NCI-H1105 (cell line): Measurements from ENCODE around the gene IPO11.
"Not testable (repeated sequence)": the region's sequence is repeated elsewhere in the genome, so short reads cannot be mapped to it uniquely, and the experiment has no call there.

Experiments used
- DNase-seq: peaks from one replicate; lab custom pipeline; 2025; lab: John Stamatoyannopoulos, UW

Gene IPO11

GRCh38 chr5:62514510-62515119 lies 102.1 kb downstream of the IPO11 start:
- no peak for DNase-seq

GRCh38 chr5:62520812-62521211 lies 108.2 kb downstream of the IPO11 start:
- not testable (repeated sequence) for DNase-seq

DNA sequence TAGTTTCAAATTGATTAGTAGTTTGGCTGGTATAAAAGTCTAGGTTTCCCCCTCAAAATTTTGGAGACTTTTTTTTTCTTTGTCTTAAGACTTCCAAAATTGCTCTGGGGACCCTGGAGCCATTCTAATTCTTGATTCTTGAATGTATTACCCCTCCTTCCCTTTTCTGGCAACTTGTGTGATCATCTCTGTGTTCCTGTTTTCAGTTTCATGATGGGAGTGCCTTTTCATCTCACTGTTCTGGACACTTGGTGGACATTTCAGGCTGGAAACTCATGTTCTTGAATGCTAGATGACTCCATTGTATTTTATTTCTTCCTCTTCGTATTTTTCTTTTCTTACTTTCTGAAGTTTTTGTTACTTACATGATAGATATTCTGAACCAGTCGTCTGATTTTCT lies 108.8 kb downstream of the IPO11 start:
- no peak for DNase-seq

DNA sequence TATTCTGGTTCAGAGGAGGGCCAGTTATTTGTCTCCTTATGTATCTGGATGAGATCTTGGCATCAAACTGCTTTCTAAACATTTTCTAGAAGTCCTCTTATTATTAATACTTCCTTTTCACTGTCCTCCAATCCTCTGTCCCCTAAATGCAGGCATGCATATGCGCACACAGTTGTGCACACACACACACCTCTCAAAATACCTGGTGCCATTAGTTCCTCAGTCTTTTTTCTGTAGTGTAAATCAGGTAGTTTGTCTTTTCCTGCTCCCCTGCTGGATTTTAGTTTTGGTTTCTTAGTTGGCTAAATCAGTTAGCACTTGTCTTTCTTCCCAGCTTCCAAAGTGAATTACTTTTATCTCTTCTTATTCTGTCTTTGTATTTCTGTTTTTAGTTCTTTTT lies 110.2 kb downstream of the IPO11 start:
- no peak for DNase-seq

- DNase-seq = no peak
These were observed 121.0 kb downstream of the IPO11 start for GRCh38 chr5:62533597-62533996.

GRCh38 chr5:62534461-62535236 lies 122.1 kb downstream of the IPO11 start:
- no peak for DNase-seq

- no peak for DNase-seq
These were observed 123.7 kb downstream of the IPO11 start for GRCh38 chr5:62536232-62536631.

DNA sequence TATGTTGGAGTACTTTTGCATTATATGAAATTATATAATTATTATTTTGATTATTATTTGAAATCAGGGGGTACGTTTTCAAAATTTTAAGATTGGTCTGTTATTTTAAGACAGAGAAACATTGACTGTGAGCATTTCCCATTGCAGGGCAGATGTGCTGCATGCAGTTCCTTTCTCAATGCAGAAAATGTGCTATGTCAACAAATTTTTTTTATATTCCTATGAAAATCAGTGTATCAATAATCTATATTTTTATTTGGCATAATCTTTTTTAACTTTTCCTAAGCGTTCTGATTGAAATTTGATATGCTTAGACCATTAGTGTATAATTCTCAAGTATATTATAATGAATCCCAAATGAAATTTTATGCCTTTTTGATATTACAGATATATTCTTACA lies 124.2 kb downstream of the IPO11 start:
- no peak for DNase-seq

DNA sequence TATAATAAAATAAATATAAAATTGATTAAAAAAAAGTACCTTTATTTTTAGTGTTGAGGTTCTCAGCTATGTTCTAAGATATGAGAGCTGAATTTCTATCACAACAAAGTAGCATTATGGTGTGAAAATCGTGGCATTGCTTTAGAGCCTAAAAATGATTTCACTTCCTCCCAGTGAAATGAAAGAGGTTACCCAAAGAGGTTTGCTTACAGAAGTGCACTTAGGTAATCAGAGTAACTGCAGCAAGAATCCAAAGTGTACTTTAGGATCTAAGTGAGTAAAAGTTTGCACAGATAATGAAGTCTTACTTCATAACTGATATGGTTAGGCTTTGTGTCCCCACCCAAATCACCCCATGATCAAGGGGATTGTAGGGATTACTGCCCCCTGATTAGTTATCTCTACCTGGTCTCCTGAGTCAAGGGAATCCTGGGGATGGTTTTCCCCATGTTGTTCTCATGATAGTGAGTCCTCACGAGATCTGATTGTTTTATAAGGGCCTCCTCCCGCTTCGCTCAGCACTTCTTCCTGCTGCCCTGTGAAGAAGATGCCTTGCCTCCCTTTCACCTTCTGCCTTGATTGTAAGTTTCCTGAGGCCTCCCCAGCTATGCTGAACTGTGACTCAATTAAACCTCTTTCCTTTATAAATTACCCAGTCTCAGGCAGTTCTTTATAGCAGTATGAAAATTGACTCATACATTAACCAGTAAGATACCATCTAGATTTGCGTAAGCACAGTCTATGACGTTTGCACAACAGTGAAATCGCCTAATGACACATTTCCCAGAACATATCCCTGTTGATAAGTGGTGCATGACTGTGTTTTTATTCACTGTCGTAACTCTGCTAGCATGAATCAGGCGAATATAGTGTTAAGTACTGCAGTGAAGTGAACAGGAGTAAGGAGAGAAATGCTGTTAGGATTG lies 125.7 kb downstream of the IPO11 start:
- no peak for DNase-seq

- DNase-seq = no peak
These were observed 130.2 kb downstream of the IPO11 start for GRCh38 chr5:62542720-62543119.

DNA sequence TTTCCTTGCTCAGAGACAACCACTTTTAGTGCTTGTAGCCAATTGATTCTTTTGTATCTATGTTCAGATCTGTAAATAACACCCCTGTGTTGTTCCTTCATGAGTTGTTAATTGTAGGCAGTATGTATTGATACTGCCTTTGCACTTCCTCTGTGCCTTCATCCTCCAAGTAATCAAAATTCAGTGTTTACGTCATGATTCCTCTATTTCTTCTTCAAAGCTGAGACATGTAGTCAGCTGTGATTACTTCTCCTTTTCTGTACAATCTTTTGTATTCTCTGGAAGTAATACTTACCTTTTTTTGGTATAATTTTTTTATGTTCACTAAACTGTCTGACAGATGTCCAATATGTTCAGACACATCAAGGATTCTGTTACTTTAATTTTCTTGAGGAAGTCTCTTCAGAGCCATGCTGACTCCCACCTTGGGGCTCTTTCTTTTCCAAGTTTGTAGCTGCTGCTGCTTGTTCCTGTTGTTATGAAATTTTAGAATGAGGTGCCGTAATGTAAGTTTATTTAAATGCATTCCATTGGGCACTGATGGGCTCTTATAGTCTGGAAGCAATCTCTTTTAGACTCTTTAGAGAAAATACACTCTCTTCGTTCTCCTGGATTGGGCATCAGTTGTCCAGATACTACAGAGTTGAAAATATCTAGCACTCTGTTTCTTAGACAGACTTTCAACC lies 135.5 kb downstream of the IPO11 start:
- no peak for DNase-seq

DNA sequence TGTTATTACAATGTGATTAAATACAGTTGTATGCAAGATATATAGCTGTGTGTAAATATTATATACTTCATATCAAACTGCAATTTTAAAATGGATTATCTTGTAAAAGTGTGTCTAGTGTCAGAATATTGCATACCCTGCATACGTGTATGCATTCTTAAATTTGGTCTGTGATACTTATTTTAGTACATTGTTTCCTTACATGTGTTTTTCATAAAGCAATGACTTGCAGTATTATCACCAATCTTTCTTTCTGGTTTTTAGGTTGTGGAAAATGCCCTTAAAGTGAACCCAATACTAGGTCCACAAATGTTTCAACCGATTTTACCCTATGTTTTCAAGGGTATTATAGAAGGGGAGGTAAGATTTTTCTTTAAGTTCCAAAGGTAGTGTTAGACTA lies 137.5 kb downstream of the IPO11 start:
- no peak for DNase-seq

DNA sequence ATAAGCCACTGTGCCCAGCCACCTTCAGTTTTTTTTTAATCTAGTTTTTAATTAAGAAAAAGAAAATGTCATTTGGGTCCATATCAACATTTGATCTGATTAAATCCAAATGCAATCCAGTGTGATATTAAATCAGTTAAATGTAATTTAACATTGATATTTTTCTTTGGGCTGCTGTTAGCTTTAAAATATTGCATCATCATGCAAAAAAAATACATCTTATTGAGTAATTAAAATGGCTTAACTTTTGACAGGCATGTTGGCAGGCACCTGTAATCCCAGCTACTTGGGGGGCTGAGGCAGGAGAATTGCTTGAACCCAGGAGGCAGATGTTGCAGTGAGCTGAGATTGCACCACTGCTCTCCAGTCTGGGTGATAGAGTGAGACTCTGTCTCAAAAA lies 143.4 kb downstream of the IPO11 start:
- DNase-seq = no peak

- no peak for DNase-seq
These were observed 146.4 kb downstream of the IPO11 start for GRCh38 chr5:62558941-62559340.

GRCh38 chr5:62560786-62561185 lies 148.2 kb downstream of the IPO11 start:
- DNase-seq = no peak

DNA sequence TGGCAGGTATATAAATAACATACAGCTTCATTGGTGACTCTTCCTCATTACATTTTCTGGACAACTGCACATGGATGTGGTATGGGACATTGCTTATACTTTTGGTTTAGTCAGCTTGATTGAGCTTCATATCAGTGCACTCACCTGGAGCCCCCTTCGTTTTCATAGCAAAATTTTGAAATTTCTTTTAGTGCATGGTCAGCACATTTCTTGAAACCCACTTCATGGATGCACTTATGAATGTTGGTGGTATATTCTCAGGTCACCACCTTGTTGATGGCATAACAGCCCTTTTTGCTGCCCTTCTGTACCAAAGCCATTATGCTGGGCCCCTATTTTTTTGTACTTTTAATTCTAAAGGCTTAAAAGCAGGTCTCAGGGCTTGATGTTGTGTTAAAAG lies 149.3 kb downstream of the IPO11 start:
- no peak for DNase-seq

DNA sequence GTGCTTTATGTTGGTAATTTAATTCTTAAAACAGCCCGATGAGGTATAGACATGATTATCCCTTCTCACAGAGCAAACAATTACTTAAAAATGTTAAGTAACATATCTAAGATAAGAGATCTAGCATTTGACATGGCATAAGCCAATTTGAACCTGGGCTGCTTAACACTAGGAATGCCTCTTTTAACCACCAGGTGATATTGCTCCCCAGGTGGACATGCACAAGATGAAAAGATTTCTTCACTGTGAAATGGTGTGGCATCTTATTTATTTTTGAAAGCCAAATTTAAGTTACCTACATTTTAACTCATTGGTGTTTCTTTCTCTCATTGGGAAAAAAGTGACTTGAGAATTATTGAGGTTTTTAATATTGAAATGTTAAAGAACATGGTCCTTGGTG lies 150.3 kb downstream of the IPO11 start:
- DNase-seq = no peak

GRCh38 chr5:62564101-62564500 lies 151.5 kb downstream of the IPO11 start:
- no peak for DNase-seq

DNA sequence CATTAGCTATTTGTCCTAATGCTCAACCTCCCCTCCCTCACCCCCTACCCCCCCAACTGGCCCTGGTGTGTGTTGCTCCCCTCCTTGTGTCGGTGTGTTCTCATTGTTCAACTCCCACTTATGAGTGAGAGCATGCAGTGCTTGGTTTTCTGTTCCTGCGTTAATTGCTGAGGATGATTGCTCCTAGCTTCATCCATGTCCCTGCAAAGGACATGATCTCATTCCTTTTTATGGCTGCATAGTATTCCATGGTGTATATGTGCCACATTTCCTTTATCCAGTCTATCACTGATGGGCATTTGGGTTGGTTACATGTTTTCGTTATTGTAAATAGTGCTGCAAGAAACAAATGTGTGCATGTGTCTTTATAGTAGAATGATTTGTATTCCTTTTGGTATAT lies 153.2 kb downstream of the IPO11 start:
- not testable (repeated sequence) for DNase-seq

DNA sequence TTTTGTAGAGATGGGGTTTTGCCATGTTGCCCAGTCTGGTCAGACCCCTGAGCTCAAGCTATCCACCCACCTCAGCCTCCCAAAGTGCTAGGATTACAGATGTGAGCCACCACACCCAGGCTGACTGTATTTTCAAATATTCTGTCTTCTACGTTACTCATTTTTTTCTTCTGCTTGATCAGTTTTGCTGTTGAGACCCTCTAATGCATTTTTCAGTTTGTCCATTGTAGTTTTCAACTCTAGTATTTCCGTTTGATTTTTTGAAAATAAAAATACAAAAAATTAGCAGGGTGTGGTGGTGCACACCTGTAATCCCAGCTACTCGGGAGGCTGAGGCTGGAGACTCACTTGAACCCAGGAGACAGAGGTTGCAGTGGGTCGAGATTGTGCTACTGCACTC lies 155.6 kb downstream of the IPO11 start:
- DNase-seq = no peak

DNA sequence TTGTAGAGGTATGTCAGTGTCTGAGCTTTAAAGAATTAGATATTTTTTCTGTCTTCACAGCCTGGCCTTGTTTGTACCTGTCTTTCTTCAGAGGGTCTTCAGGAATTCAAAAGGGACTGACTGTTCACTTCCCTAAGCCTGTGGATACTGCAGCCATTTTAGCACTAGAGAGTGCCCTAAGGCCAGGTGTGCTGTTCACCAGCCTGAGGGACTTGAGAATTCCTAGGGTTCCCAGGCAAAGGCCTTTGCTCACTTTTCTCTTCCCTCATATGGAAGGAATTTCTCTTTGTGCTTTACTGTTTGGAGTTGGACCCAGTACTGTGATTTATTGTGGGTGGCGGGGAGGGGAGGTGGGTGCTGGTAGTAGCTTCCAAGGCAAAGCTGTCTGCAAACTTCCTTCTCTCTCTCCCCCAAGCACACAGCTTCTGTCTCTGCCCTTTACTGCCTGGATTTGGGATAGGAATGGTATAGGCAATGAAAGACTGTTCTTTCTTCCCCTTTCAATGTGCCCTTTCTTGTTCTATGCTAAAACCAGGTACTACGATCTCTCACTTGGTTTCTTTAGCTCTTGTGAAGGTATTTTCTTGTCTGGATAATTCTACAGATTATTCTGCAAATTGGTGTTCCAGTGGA lies 156.4 kb downstream of the IPO11 start:
- no peak for DNase-seq

- DNase-seq = no peak
These were observed 156.9 kb downstream of the IPO11 start for GRCh38 chr5:62569470-62569869.
